WERI-Rb-1 (cell line): ENCODE measurements around the gene DYNC1LI2.

Source experiments
- DNase-seq: peaks from one replicate; pipeline ENCODE4 v3.0.0-alpha.2; 2020
- H3K27ac ChIP-seq: fragments of 250-450 bp; sonication (Bioruptor Pico); 2 replicates; pipeline ENCODE4 v1.5.1; 2020; ENCODE audit warnings: mild to moderate bottlenecking, moderate library complexity
- H3K27me3 ChIP-seq: fragments of 250-450 bp; sonication (Bioruptor Pico); 2 replicates; pipeline ENCODE4 v1.5.1; 2021; ENCODE audit warnings: mild to moderate bottlenecking, low read depth, moderate library complexity; ENCODE audit not compliant: insufficient read depth, severe bottlenecking
- H3K36me3 ChIP-seq: fragments of 250-450 bp; sonication (Bioruptor Pico); 2 replicates; pipeline ENCODE4 v1.5.1; 2020; ENCODE audit warnings: mild to moderate bottlenecking, moderate library complexity
- H3K4me3 ChIP-seq: 2 replicates; pipeline ENCODE4 v1.5.1; 2011; ENCODE audit warnings: low read depth, mild to moderate bottlenecking, control low read depth, low read length
- H3K9me3 ChIP-seq: fragments of 250-450 bp; sonication (Bioruptor Pico); 2 replicates; pipeline ENCODE4 v1.5.1; 2021; ENCODE audit warnings: mild to moderate bottlenecking, moderate library complexity; ENCODE audit not compliant: severe bottlenecking
- TF ChIP-seq, protein P1 (sequence below): IDR thresholded peaks from 2 replicates; pipeline ENCODE4 v1.5.1; 2011; ENCODE audit warnings: low read depth, mild to moderate bottlenecking, control low read depth, inconsistent platforms, low read length

The DYNC1LI2 gene

DNA sequence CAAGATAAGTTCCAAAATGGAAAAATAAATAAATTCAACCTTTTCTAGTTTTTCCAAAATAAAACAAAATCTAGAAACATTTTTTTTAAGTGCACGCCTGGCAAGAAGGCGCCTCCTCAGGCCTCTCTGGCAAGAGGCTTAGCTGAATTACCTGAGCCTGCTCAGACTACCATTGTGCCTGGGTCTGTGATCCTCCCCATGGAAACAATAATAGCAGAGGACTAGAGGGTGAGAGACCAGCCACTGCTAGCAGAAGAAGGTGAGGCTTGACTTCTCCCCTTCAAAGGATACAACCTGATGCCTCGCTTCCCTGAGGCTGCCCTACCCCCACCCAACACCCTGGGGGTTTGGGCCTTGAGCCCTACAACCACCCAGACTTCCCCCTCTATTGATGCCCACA, 35.1 kb upstream of the DYNC1LI2 start:
- H3K27me3 ChIP-seq, result no peaks in the 10 kb centered on the region
- no peaks in the 10 kb centered on the region for H3K9me3 ChIP-seq
- TF ChIP-seq, protein P1, sequence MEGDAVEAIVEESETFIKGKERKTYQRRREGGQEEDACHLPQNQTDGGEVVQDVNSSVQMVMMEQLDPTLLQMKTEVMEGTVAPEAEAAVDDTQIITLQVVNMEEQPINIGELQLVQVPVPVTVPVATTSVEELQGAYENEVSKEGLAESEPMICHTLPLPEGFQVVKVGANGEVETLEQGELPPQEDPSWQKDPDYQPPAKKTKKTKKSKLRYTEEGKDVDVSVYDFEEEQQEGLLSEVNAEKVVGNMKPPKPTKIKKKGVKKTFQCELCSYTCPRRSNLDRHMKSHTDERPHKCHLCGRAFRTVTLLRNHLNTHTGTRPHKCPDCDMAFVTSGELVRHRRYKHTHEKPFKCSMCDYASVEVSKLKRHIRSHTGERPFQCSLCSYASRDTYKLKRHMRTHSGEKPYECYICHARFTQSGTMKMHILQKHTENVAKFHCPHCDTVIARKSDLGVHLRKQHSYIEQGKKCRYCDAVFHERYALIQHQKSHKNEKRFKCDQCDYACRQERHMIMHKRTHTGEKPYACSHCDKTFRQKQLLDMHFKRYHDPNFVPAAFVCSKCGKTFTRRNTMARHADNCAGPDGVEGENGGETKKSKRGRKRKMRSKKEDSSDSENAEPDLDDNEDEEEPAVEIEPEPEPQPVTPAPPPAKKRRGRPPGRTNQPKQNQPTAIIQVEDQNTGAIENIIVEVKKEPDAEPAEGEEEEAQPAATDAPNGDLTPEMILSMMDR, result no peak
- H3K36me3 ChIP-seq, result no peaks in the 10 kb centered on the region
- H3K27ac ChIP-seq, result no peak overlapping the region
- DNase-seq, result no peak
- H3K4me3 ChIP-seq, result no peak overlapping the region

GRCh38 chr16:66776457-66776856, 25.0 kb upstream of the DYNC1LI2 start:
- no peaks in the 10 kb centered on the region for H3K9me3 ChIP-seq
- H3K27me3 ChIP-seq, result no peaks in the 10 kb centered on the region
- TF ChIP-seq, protein P1, result no peak
- no peak overlapping the region for H3K4me3 ChIP-seq
- DNase-seq, result no peak
- no peak overlapping the region for H3K27ac ChIP-seq
- no peaks in the 10 kb centered on the region for H3K36me3 ChIP-seq

- no peak for DNase-seq
- H3K4me3 ChIP-seq, result no peak overlapping the region
- H3K36me3 ChIP-seq, result no peaks in the 10 kb centered on the region
- no peak overlapping the region for H3K27ac ChIP-seq
- TF ChIP-seq, protein P1, result no peak
- H3K27me3 ChIP-seq, result no peaks in the 10 kb centered on the region
- no peaks in the 10 kb centered on the region for H3K9me3 ChIP-seq
These were observed 23.6 kb upstream of the DYNC1LI2 start for GRCh38 chr16:66774981-66775380.

DNA sequence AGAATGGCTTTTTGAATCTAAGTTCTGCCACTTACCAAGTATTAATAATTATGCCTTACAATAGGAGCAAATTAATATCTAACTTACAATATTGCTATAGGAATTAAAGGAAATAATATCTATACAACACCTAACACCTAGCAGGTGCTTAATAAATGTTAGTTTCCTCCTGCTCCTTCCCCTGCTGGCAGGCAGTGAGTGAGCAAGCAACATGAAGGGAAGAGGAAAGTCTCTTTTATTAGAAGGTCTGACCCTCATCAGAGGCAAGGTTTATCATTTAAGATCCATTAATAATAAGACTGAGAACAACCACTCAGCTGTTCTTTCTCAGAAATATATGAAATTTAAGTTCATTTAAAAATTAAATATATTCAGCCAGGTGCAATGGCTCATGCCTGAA, 6.7 kb upstream of the DYNC1LI2 start:
- no peak for DNase-seq
- no peaks in the 10 kb centered on the region for H3K36me3 ChIP-seq
- no peak overlapping the region for H3K4me3 ChIP-seq
- TF ChIP-seq, protein P1, result no peak
- no peak overlapping the region for H3K27ac ChIP-seq
- H3K9me3 ChIP-seq, result no peaks in the 10 kb centered on the region
- no peaks in the 10 kb centered on the region for H3K27me3 ChIP-seq

- peaks cover 8% of the 10 kb centered on the region for H3K36me3 ChIP-seq
- TF ChIP-seq, protein P1, result no peak
- no peak overlapping the region for H3K27ac ChIP-seq
- DNase-seq, result no peak
- H3K27me3 ChIP-seq, result no peaks in the 10 kb centered on the region
- H3K4me3 ChIP-seq, result no peak overlapping the region
- no peaks in the 10 kb centered on the region for H3K9me3 ChIP-seq
These were observed 3.4 kb upstream of the DYNC1LI2 start for GRCh38 chr16:66754819-66755218.

- Histone ChIP-seq H3K4me3 (no peak overlapping the region), H3K27me3 (no peaks in the 10 kb centered on the region), H3K9me3 (no peaks in the 10 kb centered on the region), H3K27ac (no peak overlapping the region), H3K36me3 (peaks cover 14% of the 10 kb centered on the region)
- TF ChIP-seq, protein P1, result no peak
- no peak for DNase-seq
These were observed 2.8 kb upstream of the DYNC1LI2 start for GRCh38 chr16:66754211-66754610.
